ENCODE data around the gene TIMP4. TPM values are rescaled to one million over a fixed set of nuclear protein-coding genes. Genes with fewer than 3 reads are reported as not detected.

TIMP4 gene
- total RNA-seq, 1 experiment from 2014 or later, result 8.4 TPM

- peaks cover 2 to 4% of the 10 kb centered on the region in 2 experiments; a peak in 1 of 4 replicates for H3K4me1 Mint-ChIP-seq
- Histone ChIP-seq H2BK5ac (ENCODE audit: insufficient read length, low read length) (no peak overlapping the region), H4K5ac (ENCODE audit: insufficient read length, low read depth, low read length) (no peak overlapping the region), H2AK5ac (ENCODE audit: insufficient read length, low read length) (no peak overlapping the region), H2BK12ac (ENCODE audit: insufficient read length, low read depth, low read length) (no peak overlapping the region), H3K23ac (ENCODE audit: insufficient read length, low read depth, low read length) (no peak overlapping the region), H3K9me3 (ENCODE audit: control insufficient read depth, low read depth, low read length) (no peaks in the 10 kb centered on the region), H3K56ac (ENCODE audit: insufficient read length, low read depth, low read length) (no peak overlapping the region), H3K79me1 (ENCODE audit: insufficient read depth, low read depth, low read length, poor library complexity, severe bottlenecking) (no peaks in the 10 kb centered on the region), H4K8ac (replicated peaks; ENCODE audit: insufficient read length, low read depth, low read length) (no peak overlapping the region), H3K27me3 (ENCODE audit: insufficient read depth, low read length) (no peaks in the 10 kb centered on the region), H2BK15ac (ENCODE audit: low read depth, low read length) (no peak overlapping the region), H3K4me2 (ENCODE audit: insufficient read depth, insufficient read length, low read length) (no peak overlapping the region), H4K20me1 (ENCODE audit: control insufficient read depth, insufficient read depth, insufficient read length) (no peaks in the 10 kb centered on the region), H3K14ac (ENCODE audit: insufficient read depth, low read length) (no peak overlapping the region), H3K23me2 (ENCODE audit: insufficient read length, low read depth, low read length, poor library complexity, severe bottlenecking) (no peaks in the 10 kb centered on the region), H2AFZ (ENCODE audit: low read length) (no peak overlapping the region), H2BK20ac (ENCODE audit: low read depth, low read length, poor library complexity, severe bottlenecking) (no peak overlapping the region), H4K91ac (ENCODE audit: insufficient read length, low read depth, low read length) (no peak overlapping the region), H3K27ac (ENCODE audit: insufficient read length, low read depth, low read length) (no peak overlapping the region), H3K9ac (ENCODE audit: extremely low read depth, insufficient read length, low read length) (no peak overlapping the region), H3K18ac (ENCODE audit: insufficient read length, low read depth, low read length) (no peak overlapping the region), H3K79me2 (ENCODE audit: insufficient read depth, low read length) (no peaks in the 10 kb centered on the region), H2BK120ac (ENCODE audit: low read depth, low read length, poor library complexity, severe bottlenecking) (no peak overlapping the region), H3K4ac (ENCODE audit: low read depth, low read length) (no peak overlapping the region), H3K4me1 (ENCODE audit: insufficient read depth, low read length) (no peaks in the 10 kb centered on the region), H3T11ph (ENCODE audit: low read length) (no peak overlapping the region)
- no peaks in the 10 kb centered on the region for H3K27me3 Mint-ChIP-seq (ENCODE audit: low read depth)
- no peak overlapping the region for H3K27ac Mint-ChIP-seq
- WGBS (ENCODE audit: extremely low coverage, insufficient read length, low lambda C conversion rate), result no CpG with 5 or more reads among the region's 4 CpGs
- no peaks in the 10 kb centered on the region; a peak in 1 of 5 replicates for H3K9me3 Mint-ChIP-seq
- DNase-seq, result no peak
- no peak overlapping the region for H3K4me3 Mint-ChIP-seq
- no peaks in the 10 kb centered on the region; a peak in 1 of 7 replicates for H3K36me3 Mint-ChIP-seq (ENCODE audit: insufficient read depth in 1 of 3, low read depth in 3 of 3)
- no peak for TF ChIP-seq CTCF (conservative IDR thresholded peaks at IDR 0.05)
Measured at GRCh38 chr3:12188328-12188648, 29.6 kb upstream of the TIMP4 start.
